Breast epithelium (tissue), 4 donors: ENCODE measurements around the gene PRKN. TPM values are rescaled to one million over a fixed set of nuclear protein-coding genes. Genes with fewer than 3 reads are reported as not detected.

Experiments
- DNase-seq, 2 donors: peaks; one replicate each; pipeline ENCODE4 v3.0.0-alpha.2; 2019; ENCODE audit warnings: low spot score in 2 of 2
- H3K27ac ChIP-seq, 2 donors: fragments of 200-600 bp; sonication (generic) in 1 of 2; one replicate each; pipeline ENCODE4 v1.5.1; 2016 to 2019; ENCODE audit warnings: mild to moderate bottlenecking in 1 of 2
- H3K27me3 ChIP-seq, 2 donors: fragments of 200-600 bp; sonication (generic) in 1 of 2; one replicate each; pipeline versions ENCODE4 v1.5.1 to v1.6.0; 2017 to 2019; ENCODE audit warnings: control low read depth in 1 of 2, mild to moderate bottlenecking in 1 of 2
- H3K36me3 ChIP-seq: fragments of 200-600 bp; one replicate; pipeline ENCODE4 v1.5.1; 2019
- H3K4me1 ChIP-seq, 2 donors: fragments of 200-600 bp; sonication (generic); one replicate each; pipeline ENCODE4 v1.5.1; 2016 to 2019; ENCODE audit warnings: control low read depth in 1 of 2
- H3K4me3 ChIP-seq, 3 donors: fragments of 200-600 bp; sonication (generic); 1 replicate in 2 of 3; 2 replicates in 1 of 3; pipeline ENCODE4 v1.5.1; 2016 to 2019; ENCODE audit warnings: mild to moderate bottlenecking in 3 of 3, moderate library complexity in 2 of 3
- H3K9me3 ChIP-seq, 2 donors: fragments of 200-600 bp; sonication (generic) in 1 of 2; one replicate each; pipeline ENCODE4 v1.5.1; 2016 to 2019; ENCODE audit warnings: control low read depth in 1 of 2
- POLR2A ChIP-seq: fragments of 450-650 bp; IDR thresholded peaks from one replicate; pipeline ENCODE4 v1.6.1; 2016; ENCODE audit warnings: antibody characterized with exemption, mild to moderate bottlenecking, moderate library complexity
- POLR2AphosphoS5 ChIP-seq, 3 donors: sonication (generic); formaldehyde crosslinking; IDR thresholded peaks; one replicate each; pipeline ENCODE4 v1.6.1; 2017; ENCODE audit warnings: antibody characterized with exemption in 3 of 3
- intact Hi-C: fragments of 100-400 bp; cut with DNase I; formaldehyde crosslinking; loops from one replicate; pipeline ENCODE4 v1.15.1; 2023; ENCODE audit warnings: low total_unique reads
- total RNA-seq, 3 donors: library from RNA; depleted of rRNA; stranded (reverse); fragments of >200 nt; gene quantifications; one replicate each; pipeline ENCODE4 v1.1.0, GENCODE V29; 2016
- TF ChIP-seq, protein P1 (sequence below), 3 donors: fragments of 450-650 bp; IDR thresholded peaks; one replicate each; pipeline ENCODE4 v1.5.1; 2016 to 2017; ENCODE audit warnings: antibody characterized with exemption in 3 of 3, mild to moderate bottlenecking in 3 of 3, moderate library complexity in 3 of 3

PRKN gene
- total RNA-seq, 3 donors from 2014 or later, result 7.2 to 19.0 (median 11.2) TPM

DNA sequence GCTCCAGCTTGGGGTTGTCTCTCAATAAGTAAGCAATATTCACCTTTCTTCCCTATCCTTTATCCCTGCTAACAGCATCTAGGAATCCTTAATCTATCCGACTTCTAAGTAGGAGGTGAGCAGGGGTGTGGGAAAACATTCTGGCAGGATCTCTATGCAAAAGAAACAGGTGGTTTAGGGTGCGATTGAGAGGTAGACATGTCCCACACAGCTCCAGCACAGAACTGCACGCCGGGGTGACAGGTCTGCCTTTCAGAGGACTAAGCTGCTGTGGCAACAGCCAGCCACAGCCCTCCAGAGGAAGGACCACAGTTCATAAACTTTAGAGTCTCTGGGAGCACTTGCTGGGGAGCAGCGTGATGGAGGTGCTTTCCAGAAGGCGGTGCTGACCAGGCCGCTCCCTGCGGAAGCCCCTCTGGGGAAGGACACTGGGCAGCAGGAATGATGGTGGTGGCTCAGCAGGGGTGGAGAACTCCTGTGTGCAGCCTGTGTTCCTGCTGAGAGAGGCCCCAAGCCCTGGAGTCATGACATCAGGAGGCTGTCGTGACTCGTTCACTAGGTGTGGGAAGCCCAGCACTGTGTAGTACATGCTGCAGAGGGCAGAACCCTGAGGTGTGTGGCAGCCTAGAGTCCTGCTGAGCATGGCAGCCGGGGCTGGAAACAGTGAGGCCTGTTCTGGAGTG is 509.6 kb downstream of the PRKN start:
- no peaks in the 10 kb centered on the region for H3K4me1 ChIP-seq
- intact Hi-C loops, result no loop called here

DNA sequence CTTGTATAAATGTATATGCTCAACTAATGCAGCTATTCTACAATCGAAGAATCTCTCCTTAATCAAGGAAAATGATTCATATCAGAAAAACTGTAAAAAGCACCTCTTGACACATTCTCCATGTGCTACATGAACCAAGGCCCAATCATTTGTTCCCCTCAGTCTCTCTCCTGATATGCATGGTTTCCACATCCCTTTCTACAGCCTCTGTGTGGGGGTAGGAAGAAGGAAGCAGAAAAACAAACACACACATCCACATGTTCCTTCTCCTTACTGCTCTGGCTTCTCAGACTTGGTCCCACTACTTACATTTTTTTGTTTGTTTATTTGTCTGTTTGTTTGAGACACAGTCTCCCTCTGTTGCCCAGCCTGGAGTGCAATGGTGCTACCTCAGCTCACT is 510.5 kb downstream of the PRKN start:
- Histone ChIP-seq H3K4me1 (no peaks in the 10 kb centered on the region), H3K27me3 (no peaks in the 10 kb centered on the region), H3K27ac (no peak overlapping the region), H3K9me3 (no peaks in the 10 kb centered on the region), H3K36me3 (no peaks in the 10 kb centered on the region), H3K4me3 (no peak overlapping the region)
- TF ChIP-seq POLR2A (no peak), POLR2AphosphoS5 (IDR thresholded peaks at IDR 0.05) (no peak)
- TF ChIP-seq, protein P1, sequence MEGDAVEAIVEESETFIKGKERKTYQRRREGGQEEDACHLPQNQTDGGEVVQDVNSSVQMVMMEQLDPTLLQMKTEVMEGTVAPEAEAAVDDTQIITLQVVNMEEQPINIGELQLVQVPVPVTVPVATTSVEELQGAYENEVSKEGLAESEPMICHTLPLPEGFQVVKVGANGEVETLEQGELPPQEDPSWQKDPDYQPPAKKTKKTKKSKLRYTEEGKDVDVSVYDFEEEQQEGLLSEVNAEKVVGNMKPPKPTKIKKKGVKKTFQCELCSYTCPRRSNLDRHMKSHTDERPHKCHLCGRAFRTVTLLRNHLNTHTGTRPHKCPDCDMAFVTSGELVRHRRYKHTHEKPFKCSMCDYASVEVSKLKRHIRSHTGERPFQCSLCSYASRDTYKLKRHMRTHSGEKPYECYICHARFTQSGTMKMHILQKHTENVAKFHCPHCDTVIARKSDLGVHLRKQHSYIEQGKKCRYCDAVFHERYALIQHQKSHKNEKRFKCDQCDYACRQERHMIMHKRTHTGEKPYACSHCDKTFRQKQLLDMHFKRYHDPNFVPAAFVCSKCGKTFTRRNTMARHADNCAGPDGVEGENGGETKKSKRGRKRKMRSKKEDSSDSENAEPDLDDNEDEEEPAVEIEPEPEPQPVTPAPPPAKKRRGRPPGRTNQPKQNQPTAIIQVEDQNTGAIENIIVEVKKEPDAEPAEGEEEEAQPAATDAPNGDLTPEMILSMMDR (IDR thresholded peaks at IDR 0.05), result no peak
- intact Hi-C loops, result no loop called here
- DNase-seq, result no peak

More for the DNA sequence above, 509.6 kb downstream of the PRKN start:
- no peak for DNase-seq
- Histone ChIP-seq H3K9me3 (no peaks in the 10 kb centered on the region), H3K4me3 (no peak overlapping the region), H3K27ac (no peak overlapping the region), H3K27me3 (no peaks in the 10 kb centered on the region), H3K36me3 (no peaks in the 10 kb centered on the region)
- TF ChIP-seq POLR2AphosphoS5 (IDR thresholded peaks at IDR 0.05) (no peak), POLR2A (no peak)
- TF ChIP-seq, protein P1 (IDR thresholded peaks at IDR 0.05), result no peak

DNA sequence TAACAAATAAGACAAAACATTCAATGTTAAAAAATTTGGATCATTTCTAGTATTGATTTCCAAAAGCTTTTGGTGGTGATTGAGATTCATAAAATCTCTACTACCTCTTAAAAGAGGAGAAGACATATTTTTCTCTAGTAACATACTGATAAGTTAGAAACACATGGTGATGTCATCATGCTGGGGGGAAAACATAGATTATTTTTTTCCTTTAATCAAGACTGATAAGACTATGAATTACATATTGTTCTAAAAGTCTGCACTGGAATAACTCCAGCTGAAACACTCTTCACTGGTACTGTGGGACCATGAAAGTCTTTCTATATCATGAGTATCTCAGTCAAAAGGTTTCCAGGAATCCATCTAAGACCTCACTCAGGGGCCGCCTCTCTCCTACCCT is 515.8 kb downstream of the PRKN start:
- no peaks in the 10 kb centered on the region for H3K36me3 ChIP-seq
- intact Hi-C loops, result no loop called here
- no peak overlapping the region for H3K27ac ChIP-seq
- no peaks in the 10 kb centered on the region for H3K4me1 ChIP-seq
- no peaks in the 10 kb centered on the region for H3K27me3 ChIP-seq
- TF ChIP-seq, protein P1 (IDR thresholded peaks at IDR 0.05), result no peak
- TF ChIP-seq POLR2A, result no peak
- no peak for TF ChIP-seq POLR2AphosphoS5 (IDR thresholded peaks at IDR 0.05)
- no peaks in the 10 kb centered on the region for H3K9me3 ChIP-seq
- H3K4me3 ChIP-seq, result no peak overlapping the region
- no peak for DNase-seq

DNA sequence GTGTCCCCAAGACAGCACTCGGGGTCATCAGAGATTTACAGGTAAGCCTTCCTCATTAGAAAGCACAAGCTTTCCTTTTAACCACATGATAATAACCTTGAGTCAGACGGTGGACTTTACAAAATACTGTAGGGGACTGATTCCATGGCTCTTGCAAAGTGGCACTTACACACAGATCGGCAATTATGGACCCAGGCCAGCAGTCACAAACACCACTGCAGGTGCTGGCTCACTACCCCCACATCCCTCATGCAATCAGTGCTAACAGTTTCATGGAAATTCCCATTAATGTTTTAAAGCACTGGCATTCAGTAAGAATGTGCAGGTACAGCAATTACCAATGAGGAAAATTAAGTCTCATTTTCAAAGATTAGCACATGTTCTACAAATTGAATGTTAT is 516.5 kb downstream of the PRKN start:
- no peaks in the 10 kb centered on the region for H3K36me3 ChIP-seq
- no peaks in the 10 kb centered on the region for H3K4me1 ChIP-seq
- no peak for TF ChIP-seq POLR2AphosphoS5 (IDR thresholded peaks at IDR 0.05)
- TF ChIP-seq, protein P1 (IDR thresholded peaks at IDR 0.05), result no peak
- TF ChIP-seq POLR2A, result no peak
- no peak for DNase-seq
- no peak overlapping the region for H3K27ac ChIP-seq
- intact Hi-C loops, result no loop called here
- no peaks in the 10 kb centered on the region for H3K9me3 ChIP-seq
- H3K4me3 ChIP-seq, result no peak overlapping the region
- no peaks in the 10 kb centered on the region for H3K27me3 ChIP-seq

DNA sequence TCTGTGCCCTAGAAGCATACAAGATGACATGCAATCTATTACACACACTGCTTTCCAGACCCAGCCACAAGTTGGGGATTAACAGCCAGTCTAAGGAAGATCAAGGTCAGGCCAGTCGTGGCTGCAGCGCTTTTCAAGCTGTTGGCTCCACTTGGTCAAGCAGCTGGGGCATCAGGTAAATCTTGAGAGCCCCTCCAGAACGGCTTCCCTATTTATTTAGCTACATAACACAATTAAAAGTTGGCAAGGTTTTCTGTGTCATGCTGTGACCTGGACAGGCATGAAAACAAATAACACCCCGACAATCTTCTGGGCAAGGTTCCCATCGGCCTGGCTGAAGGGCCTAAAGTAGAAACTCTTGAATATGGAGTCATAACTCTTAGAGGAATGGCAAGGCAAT is 524.3 kb downstream of the PRKN start:
- DNase-seq, result no peak
- Histone ChIP-seq H3K36me3 (no peaks in the 10 kb centered on the region), H3K4me3 (no peak overlapping the region), H3K27me3 (no peaks in the 10 kb centered on the region), H3K27ac (no peak overlapping the region), H3K9me3 (no peaks in the 10 kb centered on the region), H3K4me1 (no peaks in the 10 kb centered on the region)
- TF ChIP-seq POLR2AphosphoS5 (IDR thresholded peaks at IDR 0.05) (no peak), POLR2A (no peak)
- TF ChIP-seq, protein P1 (IDR thresholded peaks at IDR 0.05), result no peak
- intact Hi-C loops, result no loop called here
